Esophagus (tissue), 2 donors: ENCODE measurements around the gene PTGIS. TPM values are rescaled to one million over a fixed set of nuclear protein-coding genes. Genes with fewer than 3 reads are reported as not detected.

Source experiments
- H3K27ac ChIP-seq, 2 donors: one replicate each; pipeline ENCODE4 v1.5.1; 2013; ENCODE audit warnings: low read depth in 2 of 2, mild to moderate bottlenecking in 2 of 2, inconsistent platforms in 1 of 2, low read length in 1 of 2, moderate library complexity in 1 of 2
- H3K27me3 ChIP-seq, 2 donors: one replicate each; pipeline ENCODE4 v1.6.1; 2013; ENCODE audit warnings: low read length in 2 of 2, control low read depth in 1 of 2, mild to moderate bottlenecking in 1 of 2; ENCODE audit not compliant: insufficient read depth in 2 of 2, control insufficient read depth in 1 of 2
- H3K36me3 ChIP-seq, 2 donors: one replicate each; pipeline ENCODE4 v1.6.1; 2013; ENCODE audit warnings: low read length in 1 of 2; ENCODE audit not compliant: control insufficient read depth in 2 of 2, insufficient read depth in 2 of 2
- H3K4me1 ChIP-seq, 2 donors: one replicate each; pipeline ENCODE4 v1.6.1; 2013; ENCODE audit warnings: low read length in 1 of 2; ENCODE audit not compliant: control insufficient read depth in 2 of 2, insufficient read depth in 2 of 2
- H3K4me3 ChIP-seq, 2 donors: one replicate each; pipeline ENCODE4 v1.5.1; 2013; ENCODE audit warnings: low read length in 2 of 2, mild to moderate bottlenecking in 2 of 2, low read depth in 1 of 2, moderate library complexity in 1 of 2
- H3K9me3 ChIP-seq, 2 donors: one replicate each; pipeline ENCODE4 v1.6.1; 2013; ENCODE audit warnings: mild to moderate bottlenecking in 2 of 2, low read depth in 1 of 2, low read length in 1 of 2, moderate library complexity in 1 of 2; ENCODE audit not compliant: control insufficient read depth in 2 of 2, insufficient read depth in 1 of 2
- WGBS, 2 donors: extraction: QIAGEN DNeasy Blood & Tissue Kit; methylation state at CpG; one replicate each; pipeline ENCODE4 v1.1.7; 2013; 5-methylcytosine and 5-hydroxymethylcytosine counted together
- polyA plus RNA-seq, 2 donors: library from polyadenylated mRNA; stranded (reverse); fragments of 200-250 nt; gene quantifications; one replicate each; pipeline ENCODE4 v1.2.3, GENCODE V29; 2013
- donor health status: healthy with polysubstance abuse.
- donor health status: Bipolar disorder and iron deficiency.

PTGIS gene
- polyA plus RNA-seq, 2 donors, result 3.5 to 6.1 TPM

DNA sequence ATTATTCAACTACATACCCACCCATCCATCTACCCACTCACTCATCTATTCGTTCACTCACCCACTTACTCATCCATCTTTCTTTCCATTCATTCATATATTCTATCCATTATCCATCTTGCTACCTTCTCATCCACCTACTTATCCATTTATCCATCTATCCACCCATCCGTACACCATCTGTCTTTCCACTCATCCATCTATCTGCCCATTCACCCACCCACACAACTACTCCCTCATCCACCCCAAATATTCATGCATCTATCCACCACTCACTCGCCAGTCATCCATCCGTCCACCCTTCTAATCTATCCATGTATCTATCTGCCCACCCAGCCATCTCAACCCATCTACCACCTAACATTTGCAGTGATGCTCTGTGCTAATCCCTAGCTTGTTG is 71.9 kb downstream of the PTGIS start:
- 82 to 87% methylated on average over 4 of the region's 4 CpGs for WGBS, 2 donors

DNA sequence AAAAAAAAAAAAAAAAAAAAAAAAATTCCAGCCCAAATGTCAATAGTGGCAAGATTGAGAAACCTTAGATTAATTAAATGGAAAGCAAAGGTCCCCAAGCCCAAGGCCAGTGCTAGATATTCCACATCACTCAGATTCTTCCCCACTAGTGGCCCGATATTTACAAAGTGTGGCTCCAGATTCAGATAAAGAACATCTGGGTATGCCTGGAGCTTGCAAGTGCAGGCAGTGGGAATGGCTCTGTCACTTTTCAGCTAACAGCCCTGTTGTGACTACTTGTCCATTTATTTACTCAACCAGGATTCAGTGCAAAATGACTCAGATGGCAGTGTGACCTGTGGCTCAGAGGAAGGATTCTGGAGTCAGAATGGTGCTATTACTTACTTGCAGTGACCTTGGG is 77.2 kb downstream of the PTGIS start:
- H3K9me3 ChIP-seq, result no peaks in the 10 kb centered on the region
- 70 to 78% methylated on average over 1 of the region's 1 CpG for WGBS, 2 donors
- H3K36me3 ChIP-seq, result no peaks in the 10 kb centered on the region
- no peak overlapping the region for H3K27ac ChIP-seq
- H3K4me3 ChIP-seq, result no peak overlapping the region
- peaks cover 0 to 3% of the 10 kb centered on the region in 2 donors for H3K27me3 ChIP-seq
- H3K4me1 ChIP-seq, result no peaks in the 10 kb centered on the region

More for the DNA sequence above, 71.9 kb downstream of the PTGIS start:
- H3K27ac ChIP-seq, result no peak overlapping the region
- H3K36me3 ChIP-seq, result no peaks in the 10 kb centered on the region
- H3K9me3 ChIP-seq, result no peaks in the 10 kb centered on the region
- no peaks in the 10 kb centered on the region for H3K27me3 ChIP-seq
- no peaks in the 10 kb centered on the region for H3K4me1 ChIP-seq
- H3K4me3 ChIP-seq, result no peak overlapping the region

GRCh38 chr20:49489688-49490087 is 78.2 kb downstream of the PTGIS start:
- no peaks in the 10 kb centered on the region for H3K36me3 ChIP-seq
- H3K9me3 ChIP-seq, result no peaks in the 10 kb centered on the region
- WGBS, 2 donors, result 87 to 91% methylated on average over 5 of the region's 5 CpGs
- no peak overlapping the region for H3K27ac ChIP-seq
- no peaks in the 10 kb centered on the region for H3K4me1 ChIP-seq
- no peak overlapping the region for H3K4me3 ChIP-seq
- peaks cover 2 to 3% of the 10 kb centered on the region in 2 donors for H3K27me3 ChIP-seq

DNA sequence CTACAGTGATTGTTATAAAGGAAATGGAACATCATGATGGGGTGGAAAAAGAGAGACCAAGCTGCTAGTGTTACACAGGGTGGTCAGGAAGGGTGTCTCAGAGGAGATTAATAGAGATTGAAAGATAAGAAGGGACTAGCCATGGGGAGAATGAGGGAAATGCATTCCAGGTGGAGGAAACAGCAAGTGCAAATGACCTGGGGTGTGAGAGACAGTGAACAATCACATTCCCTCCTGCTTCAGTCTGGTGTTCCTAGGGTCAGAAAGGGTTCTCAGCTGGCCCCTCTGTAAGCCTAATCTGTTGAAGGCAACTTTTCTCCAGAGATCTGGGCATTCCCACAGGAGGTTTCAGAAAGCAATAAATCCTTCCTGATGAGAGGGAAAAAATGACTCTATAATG is 81.9 kb downstream of the PTGIS start:
- Histone ChIP-seq H3K4me3 (no peak overlapping the region), H3K27ac (no peak overlapping the region), H3K4me1 (peaks cover 4 to 5% of the 10 kb centered on the region in 2 donors), H3K36me3 (no peaks in the 10 kb centered on the region), H3K27me3 (peaks cover 2 to 3% of the 10 kb centered on the region in 2 donors), H3K9me3 (no peaks in the 10 kb centered on the region)

GRCh38 chr20:49485563-49485962 is 82.4 kb downstream of the PTGIS start:
- no peaks in the 10 kb centered on the region for H3K9me3 ChIP-seq
- no peaks in the 10 kb centered on the region for H3K36me3 ChIP-seq
- WGBS, 2 donors, result 71 to 72% methylated on average over 1 of the region's 1 CpG
- peaks cover under 1 to 2% of the 10 kb centered on the region in 2 donors for H3K27me3 ChIP-seq
- peaks cover 4 to 5% of the 10 kb centered on the region in 2 donors for H3K4me1 ChIP-seq
- H3K27ac ChIP-seq, result no peak overlapping the region
- no peak overlapping the region for H3K4me3 ChIP-seq

- Histone ChIP-seq H3K4me1 (peaks cover 4 to 5% of the 10 kb centered on the region in 2 donors), H3K9me3 (no peaks in the 10 kb centered on the region), H3K4me3 (peak overlapping the region; percentile 33 to 34), H3K27ac (peak overlapping the region in 1 of 2 donors; percentile 26), H3K27me3 (peaks cover 0 to 2% of the 10 kb centered on the region in 2 donors), H3K36me3 (no peaks in the 10 kb centered on the region)
- 1 to 2% methylated on average over 59 to 61 of the region's 61 CpGs for WGBS, 2 donors
Measured at GRCh38 chr20:49484180-49485140, 83.5 kb downstream of the PTGIS start.

GRCh38 chr20:49483696-49484123 is 84.2 kb downstream of the PTGIS start:
- 2 to 4% methylated on average over 12 to 44 of the region's 44 CpGs for WGBS, 2 donors
- peaks cover 4 to 5% of the 10 kb centered on the region in 2 donors for H3K4me1 ChIP-seq
- H3K36me3 ChIP-seq, result no peaks in the 10 kb centered on the region
- peak overlapping the region in 1 of 2 donors; percentile 33 for H3K4me3 ChIP-seq
- no peaks in the 10 kb centered on the region for H3K9me3 ChIP-seq
- peaks cover 0 to 2% of the 10 kb centered on the region in 2 donors for H3K27me3 ChIP-seq
- peak overlapping the region; percentile 0 to 26 for H3K27ac ChIP-seq

- peak overlapping the region in 1 of 2 donors; percentile 33 for H3K4me3 ChIP-seq
- H3K27ac ChIP-seq, result peak overlapping the region; percentile 26 to 43
- H3K27me3 ChIP-seq, result peaks cover 0 to 2% of the 10 kb centered on the region in 2 donors
- H3K9me3 ChIP-seq, result no peaks in the 10 kb centered on the region
- peaks cover 4 to 5% of the 10 kb centered on the region in 2 donors for H3K4me1 ChIP-seq
- no peaks in the 10 kb centered on the region for H3K36me3 ChIP-seq
- 6 to 7% methylated on average over 16 to 26 of the region's 27 CpGs for WGBS, 2 donors
Measured at GRCh38 chr20:49483018-49483695, 84.8 kb downstream of the PTGIS start.

DNA sequence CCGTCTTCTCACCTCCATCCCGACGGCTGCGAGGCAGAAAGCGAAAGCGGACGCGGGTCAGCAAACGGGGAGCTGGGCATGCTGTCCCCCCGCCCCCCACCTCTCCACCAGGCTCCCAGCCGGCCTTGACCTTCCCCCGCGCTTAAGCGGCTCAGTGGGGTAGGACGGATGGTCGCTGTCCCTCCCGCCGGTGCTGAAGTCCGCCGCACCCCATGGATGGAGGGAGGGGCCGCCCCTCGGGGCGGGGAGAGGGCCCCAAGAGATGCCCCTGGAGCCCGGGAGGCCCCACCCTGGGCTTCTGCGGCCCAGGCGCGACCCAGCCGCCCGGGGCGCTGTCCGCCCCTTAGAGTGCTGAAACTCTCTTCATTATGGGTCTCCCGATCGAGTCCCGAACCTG is 85.3 kb downstream of the PTGIS start, which contains the start of gene KCNB1:
Gene KCNB1 (minus strand): TSS at position 48 of the 397 bp plus-strand sequence. CDS start 188 bp downstream, outside the sequence.
- Histone ChIP-seq H3K4me1 (peaks cover 4 to 5% of the 10 kb centered on the region in 2 donors), H3K4me3 (peak within 1 kb of the TSS in 1 of 2 donors; percentile 33), H3K27me3 (peaks cover 0 to 2% of the 10 kb centered on the region in 2 donors), H3K36me3 (no peaks in the 10 kb centered on the region), H3K9me3 (no peaks in the 10 kb centered on the region), H3K27ac (peak within 1 kb of the TSS; percentile 26 to 43)
- WGBS, 2 donors, result 3 to 4% methylated on average over 32 to 34 of the region's 34 CpGs
